HCT116 (cell line): ENCODE measurements around the gene MGAT4C. TPM values are rescaled to one million over a fixed set of nuclear protein-coding genes. Genes with fewer than 3 reads are reported as not detected.

ENCODE experiments used
- ATAC-seq: fragments of 200-7000 bp; cut with Tn5 transposase; 2 replicates; pipeline ENCODE4 v1.9.1; 2020; ENCODE audit warnings: mild to moderate bottlenecking, moderate library complexity
- BruUV-seq: library from RNA; stranded (reverse); fragments of 400-500 nt; replicated peaks from 2 replicates; lab custom pipeline; 2021; lab: Mats Ljungman, UMichigan
- CTCF ChIA-PET: fragments of 300-600 bp; sonication (Branson Sonifier 250); formaldehyde crosslinking; loops from one replicate; lab custom pipeline; 2021; ENCODE audit warnings: antibody characterized with exemption; lab: Charles Lee
- POLR2A ChIA-PET: fragments of 300-600, 350-600 bp; sonication (Branson Sonifier 250); formaldehyde crosslinking; loops from one replicate; lab custom pipeline; 2021; ENCODE audit warnings: antibody characterized with exemption; lab: Charles Lee
- RAD21 ChIA-PET, 2 experiments: fragments of 300-600 bp; sonication (Branson Sonifier 250); formaldehyde crosslinking; loops; one replicate each; lab custom pipeline; 2023; ENCODE audit warnings: low total read pairs in 2 of 2; ENCODE audit not compliant: uncharacterized antibody in 2 of 2, unreplicated experiment in 2 of 2, low non-redundant PET in 1 of 2; lab: Charles Lee
- DNase-seq: peaks from one replicate; pipeline ENCODE4 v3.0.0-alpha.2; 2010; ENCODE audit warnings: low read depth, low spot score
- H2AFZ ChIP-seq: fragments of 200-600 bp; shearing (Covaris generic), sonication (generic); 2 replicates; pipeline ENCODE4 v1.6.1; 2017; ENCODE audit warnings: low read depth, mixed run types, mixed read lengths, antibody characterized with exemption, low read length; ENCODE audit not compliant: poor library complexity, severe bottlenecking
- H3K27ac ChIP-seq: 2 replicates; pipeline ENCODE4 v1.5.1; 2012; ENCODE audit warnings: low read depth, low read length
- H3K27me3 ChIP-seq: fragments of 200-600 bp; sonication (generic); 2 replicates; pipeline ENCODE4 v1.6.1; 2016; ENCODE audit warnings: mixed run types, low read length, mixed read lengths; ENCODE audit not compliant: insufficient read depth
- H3K36me3 ChIP-seq, 2 experiments: fragments of 200-500 bp in 1 of 2; fragments of 200-600 bp in 1 of 2; sonication (Bioruptor generic) in 1 of 2; sonication (generic) in 1 of 2; 2 replicates each; pipeline versions ENCODE4 v1.5.1 to v1.6.1; 2014 to 2016; ENCODE audit warnings: low read length in 2 of 2, inconsistent platforms in 1 of 2, mixed read lengths in 1 of 2, mixed run types in 1 of 2; ENCODE audit not compliant: insufficient read depth in 2 of 2, control insufficient read depth in 1 of 2
- H3K4me1 ChIP-seq, 2 experiments: fragments of 200-600 bp in 1 of 2; sonication (generic) in 1 of 2; 2 replicates each; pipeline versions ENCODE4 v1.5.1 to v1.6.1; 2012 to 2017; ENCODE audit warnings: low read length in 2 of 2, inconsistent platforms in 1 of 2, mild to moderate bottlenecking in 1 of 2, mixed read lengths in 1 of 2, mixed run types in 1 of 2, moderate library complexity in 1 of 2; ENCODE audit not compliant: insufficient read depth in 2 of 2, control insufficient read depth in 1 of 2
- H3K4me2 ChIP-seq: fragments of 200-600 bp; sonication (generic); 2 replicates; pipeline ENCODE4 v1.6.1; 2017; ENCODE audit warnings: mixed run types, low read length, mixed read lengths
- H3K4me3 ChIP-seq, 2 experiments: fragments of 200-600 bp in 1 of 2; sonication (generic) in 1 of 2; replicated peaks in 1 of 2; 2 replicates each; pipeline ENCODE4 v1.5.1; 2011 to 2016; ENCODE audit warnings: low read length in 2 of 2, control low read depth in 1 of 2, low read depth in 1 of 2, mild to moderate bottlenecking in 1 of 2, mixed read lengths in 1 of 2, mixed run types in 1 of 2
- H3K79me2 ChIP-seq: fragments of 200-600 bp; sonication (generic); 2 replicates; pipeline ENCODE4 v1.6.1; 2017; ENCODE audit warnings: mild to moderate bottlenecking, mixed run types, low read length, moderate library complexity, mixed read lengths; ENCODE audit not compliant: insufficient read depth
- H3K9ac ChIP-seq: fragments of 200-600 bp; sonication (generic); 2 replicates; pipeline ENCODE4 v1.6.1; 2016; ENCODE audit warnings: low read length, mixed read lengths
- H3K9me2 ChIP-seq: fragments of 200-600 bp; sonication (generic), shearing (Covaris generic); 2 replicates; pipeline ENCODE4 v1.6.1; 2017; ENCODE audit warnings: mixed run types, mild to moderate bottlenecking, moderate library complexity; ENCODE audit not compliant: insufficient read depth
- H3K9me3 ChIP-seq, 2 experiments: fragments of 200-500 bp in 1 of 2; fragments of 200-600 bp in 1 of 2; sonication (Bioruptor generic) in 1 of 2; sonication (generic) in 1 of 2; 2 replicates each; pipeline ENCODE4 v1.6.1; 2014 to 2017; ENCODE audit warnings: low read length in 2 of 2, mixed read lengths in 2 of 2, inconsistent platforms in 1 of 2, low read depth in 1 of 2, mild to moderate bottlenecking in 1 of 2, mixed run types in 1 of 2, moderate library complexity in 1 of 2; ENCODE audit not compliant: control insufficient read depth in 1 of 2, insufficient read depth in 1 of 2
- H4K20me1 ChIP-seq: fragments of 200-600 bp; sonication (generic), shearing (Covaris generic); 2 replicates; pipeline ENCODE4 v1.6.1; 2017; ENCODE audit warnings: mixed run types, mild to moderate bottlenecking, moderate library complexity; ENCODE audit not compliant: insufficient read depth
- CBX3 ChIP-seq: IDR thresholded peaks from 2 replicates; pipeline ENCODE4 v1.6.1; 2012; ENCODE audit warnings: low read depth
- EGR1 ChIP-seq: IDR thresholded peaks from 2 replicates; pipeline ENCODE4 v1.6.1; 2012; ENCODE audit warnings: low read depth
- ELF1 ChIP-seq: IDR thresholded peaks from 2 replicates; pipeline ENCODE4 v1.6.1; 2012; ENCODE audit warnings: low read depth, borderline replicate concordance
- EZH2phosphoT487 ChIP-seq: fragments of 200-600 bp; IDR thresholded peaks from 2 replicates; pipeline ENCODE4 v1.6.1; 2018; ENCODE audit warnings: antibody characterized with exemption, borderline replicate concordance
- POLR2AphosphoS5 ChIP-seq: IDR thresholded peaks from 2 replicates; pipeline ENCODE4 v1.6.1; 2011; ENCODE audit warnings: mild to moderate bottlenecking, low read depth, low read length, moderate library complexity
- RAD21 ChIP-seq: IDR thresholded peaks from 2 replicates; pipeline ENCODE4 v1.6.1; 2012; ENCODE audit warnings: low read depth, mild to moderate bottlenecking
- REST ChIP-seq: IDR thresholded peaks from 2 replicates; pipeline ENCODE4 v1.6.1; 2012; ENCODE audit warnings: low read depth
- SP1 ChIP-seq: IDR thresholded peaks from 2 replicates; pipeline ENCODE4 v1.6.1; 2012; ENCODE audit warnings: low read depth
- ZFX ChIP-seq: fragments of 450-650 bp; IDR thresholded peaks from 2 replicates; pipeline ENCODE4 v1.6.1; 2017
- ZNF274 ChIP-seq: fragments of 200-500 bp; sonication (Bioruptor generic); IDR thresholded peaks from 2 replicates; pipeline ENCODE4 v1.6.1; 2014; ENCODE audit warnings: mild to moderate bottlenecking, low read depth, low read length, inconsistent platforms
- intact Hi-C: fragments of 100-400 bp; cut with micrococcal nuclease; formaldehyde crosslinking; loops from 2 replicates; pipeline ENCODE4 v1.10.0; 2022
- total RNA-seq: library from RNA; stranded (reverse); gene quantifications from one replicate; pipeline ENCODE4 v1.2.1, GENCODE V29; 2021; ENCODE audit not compliant: unreplicated experiment
- TF ChIP-seq, protein P1 (sequence below): IDR thresholded peaks from 2 replicates; pipeline ENCODE4 v1.6.1; 2012
- TF ChIP-seq, protein P2 (sequence below): IDR thresholded peaks from 2 replicates; pipeline ENCODE4 v1.6.1; 2011; ENCODE audit warnings: mild to moderate bottlenecking, low read length, moderate library complexity; ENCODE audit not compliant: insufficient replicate concordance; ENCODE audit errors: extremely low read depth

The MGAT4C gene
- total RNA-seq, 1 experiment from 2014 or later = not detected

GRCh38 chr12:86122846-86123468, 133.2 kb downstream of the MGAT4C start:
- intact Hi-C loops = no loop called here
- Histone ChIP-seq H3K9me3 (no peaks in the 10 kb centered on the region), H3K36me3 (no peaks in the 10 kb centered on the region), H3K9me2 (no peaks in the 10 kb centered on the region), H3K4me1 (no peaks in the 10 kb centered on the region), H3K27me3 (no peaks in the 10 kb centered on the region), H3K4me2 (no peak overlapping the region), H3K79me2 (no peaks in the 10 kb centered on the region), H4K20me1 (no peaks in the 10 kb centered on the region), H3K9ac (no peak overlapping the region), H3K27ac (no peak overlapping the region), H3K4me3 (no peak overlapping the region), H2AFZ (no peak overlapping the region)
- ATAC-seq (no peak), DNase-seq (no peak)
- RAD21 ChIA-PET = no interaction called here
- TF ChIP-seq EZH2phosphoT487 (no peak), RAD21 (no peak), SP1 (no peak), REST (no peak), EGR1 (no peak), ZFX (no peak), POLR2AphosphoS5 (no peak), ELF1 (no peak), ZNF274 (no peak), CBX3 (no peak)
- TF ChIP-seq, protein P1, sequence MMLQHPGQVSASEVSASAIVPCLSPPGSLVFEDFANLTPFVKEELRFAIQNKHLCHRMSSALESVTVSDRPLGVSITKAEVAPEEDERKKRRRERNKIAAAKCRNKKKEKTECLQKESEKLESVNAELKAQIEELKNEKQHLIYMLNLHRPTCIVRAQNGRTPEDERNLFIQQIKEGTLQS = no peak
- TF ChIP-seq, protein P2, sequence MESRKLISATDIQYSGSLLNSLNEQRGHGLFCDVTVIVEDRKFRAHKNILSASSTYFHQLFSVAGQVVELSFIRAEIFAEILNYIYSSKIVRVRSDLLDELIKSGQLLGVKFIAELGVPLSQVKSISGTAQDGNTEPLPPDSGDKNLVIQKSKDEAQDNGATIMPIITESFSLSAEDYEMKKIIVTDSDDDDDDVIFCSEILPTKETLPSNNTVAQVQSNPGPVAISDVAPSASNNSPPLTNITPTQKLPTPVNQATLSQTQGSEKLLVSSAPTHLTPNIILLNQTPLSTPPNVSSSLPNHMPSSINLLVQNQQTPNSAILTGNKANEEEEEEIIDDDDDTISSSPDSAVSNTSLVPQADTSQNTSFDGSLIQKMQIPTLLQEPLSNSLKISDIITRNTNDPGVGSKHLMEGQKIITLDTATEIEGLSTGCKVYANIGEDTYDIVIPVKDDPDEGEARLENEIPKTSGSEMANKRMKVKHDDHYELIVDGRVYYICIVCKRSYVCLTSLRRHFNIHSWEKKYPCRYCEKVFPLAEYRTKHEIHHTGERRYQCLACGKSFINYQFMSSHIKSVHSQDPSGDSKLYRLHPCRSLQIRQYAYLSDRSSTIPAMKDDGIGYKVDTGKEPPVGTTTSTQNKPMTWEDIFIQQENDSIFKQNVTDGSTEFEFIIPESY = no peak
- CTCF ChIA-PET = no interaction called here
- POLR2A ChIA-PET = no interaction called here
- BruUV-seq = no TSS peak
